H9 (cell line): Measurements from ENCODE around the gene TMEM170B. TPM values are rescaled to one million over a fixed set of nuclear protein-coding genes. Genes with fewer than 3 reads are reported as not detected.

Experiments
- DNase-seq: peaks from one replicate; pipeline ENCODE4 v3.0.0-alpha.2; 2017
- H2AFZ ChIP-seq: one replicate; pipeline ENCODE4 v1.6.1; 2013; ENCODE audit warnings: mild to moderate bottlenecking, low read length, control low read depth, moderate library complexity
- H2AK5ac ChIP-seq: 2 replicates; pipeline ENCODE4 v1.6.1; 2013; ENCODE audit warnings: low read length, control low read depth, mixed read lengths; ENCODE audit not compliant: insufficient read length
- H2BK120ac ChIP-seq: one replicate; pipeline ENCODE4 v1.6.1; 2013; ENCODE audit warnings: low read depth, mild to moderate bottlenecking, low read length, control low read depth, inconsistent platforms; ENCODE audit not compliant: poor library complexity, severe bottlenecking
- H2BK12ac ChIP-seq: 2 replicates; pipeline ENCODE4 v1.6.1; 2013; ENCODE audit warnings: low read length, control low read depth, mixed read lengths, low read depth; ENCODE audit not compliant: insufficient read length
- H2BK15ac ChIP-seq: 2 replicates; pipeline ENCODE4 v1.6.1; 2013; ENCODE audit warnings: low read depth, low read length, control low read depth
- H2BK20ac ChIP-seq: one replicate; pipeline ENCODE4 v1.6.1; 2013; ENCODE audit warnings: low read depth, mild to moderate bottlenecking, low read length, control low read depth, inconsistent platforms; ENCODE audit not compliant: poor library complexity, severe bottlenecking
- H2BK5ac ChIP-seq: 2 replicates; pipeline ENCODE4 v1.6.1; 2013; ENCODE audit warnings: low read length, control low read depth, mixed read lengths; ENCODE audit not compliant: insufficient read length
- H3K14ac ChIP-seq: 2 replicates; pipeline ENCODE4 v1.6.1; 2013; ENCODE audit warnings: low read length, control low read depth; ENCODE audit not compliant: insufficient read depth
- H3K18ac ChIP-seq: 2 replicates; pipeline ENCODE4 v1.6.1; 2013; ENCODE audit warnings: low read depth, mild to moderate bottlenecking, mixed read lengths, low read length, control low read depth; ENCODE audit not compliant: insufficient read length
- H3K23ac ChIP-seq: 2 replicates; pipeline ENCODE4 v1.6.1; 2013; ENCODE audit warnings: low read length, control low read depth, mixed read lengths, low read depth; ENCODE audit not compliant: insufficient read length
- H3K23me2 ChIP-seq: 2 replicates; pipeline ENCODE4 v1.6.1; 2013; ENCODE audit warnings: low read depth, mild to moderate bottlenecking, mixed read lengths, low read length, control low read depth; ENCODE audit not compliant: insufficient read length, poor library complexity, severe bottlenecking
- H3K27ac ChIP-seq: 2 replicates; pipeline ENCODE4 v1.5.1; 2013; ENCODE audit warnings: low read length, control low read depth, mixed read lengths, low read depth; ENCODE audit not compliant: insufficient read length
- H3K27me3 ChIP-seq: 2 replicates; pipeline ENCODE4 v1.6.1; 2013; ENCODE audit warnings: low read length, control low read depth, inconsistent platforms; ENCODE audit not compliant: insufficient read depth
- H3K4ac ChIP-seq: 2 replicates; pipeline ENCODE4 v1.6.1; 2013; ENCODE audit warnings: low read depth, mild to moderate bottlenecking, control low read depth, inconsistent platforms, low read length, moderate library complexity
- H3K4me1 ChIP-seq: 2 replicates; pipeline ENCODE4 v1.6.1; 2013; ENCODE audit warnings: low read length, control low read depth, inconsistent platforms; ENCODE audit not compliant: insufficient read depth
- H3K4me2 ChIP-seq: 2 replicates; pipeline ENCODE4 v1.6.1; 2013; ENCODE audit warnings: low read length, control low read depth, mixed read lengths; ENCODE audit not compliant: insufficient read length, insufficient read depth
- H3K56ac ChIP-seq: 2 replicates; pipeline ENCODE4 v1.6.1; 2013; ENCODE audit warnings: low read depth, mild to moderate bottlenecking, mixed read lengths, low read length, control low read depth; ENCODE audit not compliant: insufficient read length
- H3K79me1 ChIP-seq: 2 replicates; pipeline ENCODE4 v1.6.1; 2013; ENCODE audit warnings: low read depth, mild to moderate bottlenecking, moderate library complexity, low read length, control low read depth, inconsistent platforms; ENCODE audit not compliant: insufficient read depth, poor library complexity, severe bottlenecking
- H3K79me2 ChIP-seq: 2 replicates; pipeline ENCODE4 v1.6.1; 2013; ENCODE audit warnings: low read length, control low read depth, inconsistent platforms; ENCODE audit not compliant: insufficient read depth
- H3K9ac ChIP-seq: 2 replicates; pipeline ENCODE4 v1.6.1; 2013; ENCODE audit warnings: low read length, control low read depth, mixed read lengths; ENCODE audit not compliant: insufficient read length; ENCODE audit errors: extremely low read depth
- H3K9me3 ChIP-seq: one replicate; pipeline ENCODE4 v1.6.1; 2013; ENCODE audit warnings: low read depth, low read length, inconsistent platforms; ENCODE audit not compliant: control insufficient read depth
- H3T11ph ChIP-seq: one replicate; pipeline ENCODE4 v1.6.1; 2013; ENCODE audit warnings: mild to moderate bottlenecking, low read length, control low read depth, inconsistent platforms
- H4K20me1 ChIP-seq: one replicate; pipeline ENCODE4 v1.6.1; 2013; ENCODE audit not compliant: control insufficient read depth, insufficient read length, insufficient read depth
- H4K5ac ChIP-seq: 2 replicates; pipeline ENCODE4 v1.6.1; 2013; ENCODE audit warnings: low read depth, mild to moderate bottlenecking, mixed read lengths, low read length, control low read depth; ENCODE audit not compliant: insufficient read length
- H4K8ac ChIP-seq: replicated peaks from 2 replicates; pipeline ENCODE4 v1.6.1; 2013; ENCODE audit warnings: low read length, control low read depth, mixed read lengths, low read depth; ENCODE audit not compliant: insufficient read length
- H4K91ac ChIP-seq: 2 replicates; pipeline ENCODE4 v1.6.1; 2013; ENCODE audit warnings: low read depth, mild to moderate bottlenecking, moderate library complexity, mixed read lengths, low read length, control low read depth; ENCODE audit not compliant: insufficient read length
- H3K27ac Mint-ChIP-seq, 3 experiments: 2 replicates in 2 of 3; 3 replicates in 1 of 3; pipeline ENCODE4 v1.8.0; 2020 to 2021; ENCODE audit warnings: mixed read lengths in 3 of 3, mild to moderate bottlenecking in 1 of 3, moderate library complexity in 1 of 3
- H3K27me3 Mint-ChIP-seq: 2 replicates; pipeline ENCODE4 v1.8.0; 2021; ENCODE audit warnings: low read depth, mild to moderate bottlenecking, moderate library complexity, mixed read lengths
- H3K36me3 Mint-ChIP-seq, 3 experiments: 2 replicates in 2 of 3; 3 replicates in 1 of 3; pipeline ENCODE4 v1.8.0; 2020 to 2021; ENCODE audit warnings: low read depth in 3 of 3, mixed read lengths in 3 of 3; ENCODE audit not compliant: insufficient read depth in 1 of 3
- H3K4me1 Mint-ChIP-seq, 2 experiments: 2 replicates each; pipeline ENCODE4 v1.8.0; 2020; ENCODE audit warnings: mixed read lengths in 2 of 2
- H3K4me3 Mint-ChIP-seq, 2 experiments: 2 replicates in 1 of 2; 3 replicates in 1 of 2; pipeline ENCODE4 v1.8.0; 2020 to 2021; ENCODE audit warnings: mild to moderate bottlenecking in 2 of 2, mixed read lengths in 2 of 2, moderate library complexity in 1 of 2
- H3K9me3 Mint-ChIP-seq, 2 experiments: 2 replicates in 1 of 2; 3 replicates in 1 of 2; pipeline ENCODE4 v1.8.0; 2020; ENCODE audit warnings: mild to moderate bottlenecking in 2 of 2, mixed read lengths in 2 of 2, moderate library complexity in 1 of 2
- WGBS: extraction: QIAGEN DNeasy Blood & Tissue Kit; methylation state at CpG from one replicate; pipeline ENCODE4 v1.1.7; 2013; ENCODE audit warnings: missing lambda C conversion rate, low lambda C conversion rate, mixed read lengths; ENCODE audit not compliant: insufficient read length; ENCODE audit errors: extremely low coverage; 5-methylcytosine and 5-hydroxymethylcytosine counted together
- total RNA-seq: library from RNA; stranded (reverse); gene quantifications from 2 replicates; pipeline ENCODE4 v1.2.1, GENCODE V29; 2021
- TF ChIP-seq, protein P1 (sequence below): fragments of 200-600 bp; sonication (generic); conservative IDR thresholded peaks from 3 replicates; pipeline ENCODE4 v1.8.0; 2021; ENCODE audit warnings: antibody characterized with exemption, mild to moderate bottlenecking

The TMEM170B gene
- total RNA-seq, 1 experiment from 2014 or later: 2.9 TPM

DNA sequence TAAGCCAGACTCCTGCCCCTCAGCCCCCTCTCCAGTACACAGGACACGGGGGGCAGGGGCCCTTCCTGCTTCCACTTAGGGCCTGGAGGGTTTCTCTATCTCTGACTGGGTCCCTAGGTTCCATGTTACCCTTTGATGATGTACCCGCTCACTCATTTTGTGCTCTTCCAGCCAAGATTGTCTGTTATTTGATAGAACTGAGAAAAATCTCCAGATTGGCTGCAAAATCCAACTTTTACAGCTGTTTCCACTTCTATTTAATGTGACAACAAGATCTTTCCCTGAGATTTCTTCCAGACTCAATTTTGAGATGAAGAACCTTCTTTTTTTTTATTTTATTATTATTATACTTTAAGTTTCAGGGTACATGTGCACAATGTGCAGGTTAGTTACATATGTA is 85.7 kb downstream of the TMEM170B start:
- no peak for DNase-seq

More for the DNA sequence above, 85.7 kb downstream of the TMEM170B start:
- no CpG with 5 or more reads among the region's 2 CpGs for WGBS
- Histone ChIP-seq H2BK12ac (no peak overlapping the region), H3K9ac (no peak overlapping the region), H3K23me2 (no peaks in the 10 kb centered on the region), H2BK5ac (no peak overlapping the region), H2BK20ac (no peak overlapping the region), H2AFZ (no peak overlapping the region), H2AK5ac (no peak overlapping the region), H4K8ac (no peak overlapping the region), H3T11ph (no peak overlapping the region), H3K79me1 (no peaks in the 10 kb centered on the region), H3K4ac (no peak overlapping the region), H4K20me1 (no peaks in the 10 kb centered on the region), H2BK15ac (no peak overlapping the region), H3K18ac (no peak overlapping the region), H3K4me1 (no peaks in the 10 kb centered on the region), H3K27me3 (no peaks in the 10 kb centered on the region), H3K79me2 (no peaks in the 10 kb centered on the region), H3K9me3 (no peaks in the 10 kb centered on the region), H3K27ac (no peak overlapping the region), H3K4me2 (no peak overlapping the region), H2BK120ac (no peak overlapping the region), H4K5ac (no peak overlapping the region), H4K91ac (no peak overlapping the region), H3K56ac (no peak overlapping the region), H3K23ac (no peak overlapping the region), H3K14ac (no peak overlapping the region)
- H3K27me3 Mint-ChIP-seq: no peaks in the 10 kb centered on the region
- H3K4me3 Mint-ChIP-seq: no peak overlapping the region
- H3K36me3 Mint-ChIP-seq: peaks cover 0 to 2% (median 0%) of the 10 kb centered on the region in 3 experiments; a peak in 1 of 7 replicates
- H3K4me1 Mint-ChIP-seq: no peaks in the 10 kb centered on the region
- no peak overlapping the region for H3K27ac Mint-ChIP-seq
- H3K9me3 Mint-ChIP-seq: peaks cover 0 to 9% of the 10 kb centered on the region in 2 experiments; a peak in 1 of 5 replicates
- TF ChIP-seq, protein P1, sequence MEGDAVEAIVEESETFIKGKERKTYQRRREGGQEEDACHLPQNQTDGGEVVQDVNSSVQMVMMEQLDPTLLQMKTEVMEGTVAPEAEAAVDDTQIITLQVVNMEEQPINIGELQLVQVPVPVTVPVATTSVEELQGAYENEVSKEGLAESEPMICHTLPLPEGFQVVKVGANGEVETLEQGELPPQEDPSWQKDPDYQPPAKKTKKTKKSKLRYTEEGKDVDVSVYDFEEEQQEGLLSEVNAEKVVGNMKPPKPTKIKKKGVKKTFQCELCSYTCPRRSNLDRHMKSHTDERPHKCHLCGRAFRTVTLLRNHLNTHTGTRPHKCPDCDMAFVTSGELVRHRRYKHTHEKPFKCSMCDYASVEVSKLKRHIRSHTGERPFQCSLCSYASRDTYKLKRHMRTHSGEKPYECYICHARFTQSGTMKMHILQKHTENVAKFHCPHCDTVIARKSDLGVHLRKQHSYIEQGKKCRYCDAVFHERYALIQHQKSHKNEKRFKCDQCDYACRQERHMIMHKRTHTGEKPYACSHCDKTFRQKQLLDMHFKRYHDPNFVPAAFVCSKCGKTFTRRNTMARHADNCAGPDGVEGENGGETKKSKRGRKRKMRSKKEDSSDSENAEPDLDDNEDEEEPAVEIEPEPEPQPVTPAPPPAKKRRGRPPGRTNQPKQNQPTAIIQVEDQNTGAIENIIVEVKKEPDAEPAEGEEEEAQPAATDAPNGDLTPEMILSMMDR: no peak
